COLO829 (cell line): Measurements from ENCODE around the gene PTPRN2.

ENCODE experiments used
- DNase-seq: peaks from one replicate; pipeline ENCODE4 v3.0.0; 2012; ENCODE audit warnings: low spot score

Gene PTPRN2

DNA sequence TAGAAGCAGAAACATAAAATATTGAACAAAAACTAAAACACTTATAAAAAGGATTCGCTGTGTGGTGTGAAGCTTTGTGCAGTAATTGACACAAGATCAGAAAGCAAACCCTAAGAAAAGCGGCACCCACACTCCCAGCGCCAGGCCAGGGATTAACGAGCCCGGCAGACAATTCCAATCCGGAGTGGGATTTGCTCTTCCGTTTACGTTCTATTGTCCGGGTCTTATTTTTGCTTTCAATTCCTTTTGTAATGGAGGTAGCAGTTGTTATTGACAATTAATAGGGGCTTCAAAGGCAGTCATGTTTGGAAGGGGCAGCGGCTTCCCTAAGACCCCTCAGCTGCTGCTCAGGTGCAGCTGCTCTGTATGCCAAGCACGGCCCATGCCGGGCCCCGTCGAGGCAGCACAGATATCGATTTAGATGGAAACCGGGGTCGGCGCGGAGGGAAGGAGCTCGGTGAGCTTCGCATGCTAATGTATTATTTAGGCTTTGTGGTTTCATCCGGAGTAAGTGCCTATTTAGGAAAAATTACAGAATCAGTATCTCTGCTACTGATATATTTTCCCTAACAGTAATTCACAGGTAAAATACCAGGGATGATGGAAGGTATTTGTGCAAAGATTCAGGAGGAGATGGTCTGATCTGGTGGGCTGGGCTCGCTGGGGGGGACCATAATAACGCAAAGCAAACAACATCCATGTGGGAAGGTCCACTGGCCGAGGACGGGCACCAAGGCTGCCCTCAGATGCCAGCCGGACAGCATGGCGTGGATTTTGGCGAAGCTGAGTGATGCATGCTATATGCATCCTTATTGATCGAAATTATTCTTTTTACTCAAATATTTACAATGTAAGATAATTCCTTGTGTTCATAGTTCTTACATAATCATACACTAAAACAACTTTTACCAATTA, 561.7 kb downstream of the PTPRN2 start:
- no peak for DNase-seq

DNA sequence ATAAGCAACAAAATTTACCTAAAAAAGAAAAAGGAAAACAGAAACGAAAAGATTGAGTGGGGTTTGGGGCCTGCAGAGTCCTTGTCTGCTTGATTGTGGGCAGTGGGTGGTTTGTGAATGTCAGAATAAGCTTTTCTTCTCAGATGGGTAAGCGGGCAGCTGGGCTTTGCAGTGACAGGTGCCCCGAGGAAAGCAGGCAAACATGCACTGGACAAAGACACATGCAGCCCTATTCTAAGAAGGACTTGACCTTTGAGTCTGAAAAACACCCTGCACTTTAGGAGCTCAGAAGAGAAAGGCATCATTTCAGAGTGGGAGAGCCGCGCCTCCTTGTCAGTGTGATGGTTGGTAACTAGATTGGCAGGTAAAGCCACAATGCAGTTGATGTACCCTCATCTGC, 562.7 kb downstream of the PTPRN2 start:
- DNase-seq: no peak

DNA sequence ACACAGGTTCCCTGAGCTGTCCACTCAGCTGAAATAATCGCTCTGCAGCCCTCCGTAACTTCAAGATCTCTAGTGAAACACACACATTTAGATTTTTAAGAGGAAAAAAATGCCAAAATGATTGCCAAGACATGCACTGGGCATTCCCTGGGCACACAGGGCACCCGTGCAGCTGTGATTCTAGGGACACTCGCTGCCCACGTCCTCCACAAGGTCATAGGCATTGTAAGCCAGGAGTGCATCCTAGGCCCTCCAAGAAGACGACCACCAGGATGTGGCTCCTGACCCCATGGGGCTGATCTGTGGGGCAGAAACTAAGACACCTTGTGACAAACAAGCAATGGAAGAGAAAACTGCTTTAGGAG, 563.3 kb downstream of the PTPRN2 start:
- no peak for DNase-seq

- DNase-seq: no peak
Measured at GRCh38 chr7:158023681-158024350, 563.8 kb downstream of the PTPRN2 start.

GRCh38 chr7:158023157-158023556, 564.5 kb downstream of the PTPRN2 start:
- DNase-seq: no peak

- no peak for DNase-seq
Measured at GRCh38 chr7:158022601-158023000, 565.0 kb downstream of the PTPRN2 start.

DNA sequence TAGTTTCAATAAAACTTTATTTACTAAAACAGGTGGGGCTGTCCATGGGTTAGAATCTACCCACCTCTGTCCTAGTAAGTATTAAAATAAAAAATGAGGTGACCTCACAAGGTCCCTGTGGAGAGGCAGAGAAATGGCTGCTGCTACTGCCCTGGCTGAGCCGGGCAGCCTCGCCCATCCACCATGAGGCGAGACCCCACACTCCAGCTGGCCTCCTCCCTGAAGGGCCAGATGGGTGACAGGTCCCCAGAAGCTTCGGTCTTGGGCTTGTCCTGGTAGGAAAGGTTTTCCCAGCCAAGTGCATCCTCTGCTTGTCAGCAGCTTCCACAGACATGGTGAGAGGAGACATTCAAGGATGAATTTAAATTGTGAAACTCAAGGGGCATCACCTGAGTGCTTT, 565.8 kb downstream of the PTPRN2 start:
- DNase-seq: no peak

- no peak for DNase-seq
Measured at GRCh38 chr7:158020706-158021095, 566.9 kb downstream of the PTPRN2 start.

DNA sequence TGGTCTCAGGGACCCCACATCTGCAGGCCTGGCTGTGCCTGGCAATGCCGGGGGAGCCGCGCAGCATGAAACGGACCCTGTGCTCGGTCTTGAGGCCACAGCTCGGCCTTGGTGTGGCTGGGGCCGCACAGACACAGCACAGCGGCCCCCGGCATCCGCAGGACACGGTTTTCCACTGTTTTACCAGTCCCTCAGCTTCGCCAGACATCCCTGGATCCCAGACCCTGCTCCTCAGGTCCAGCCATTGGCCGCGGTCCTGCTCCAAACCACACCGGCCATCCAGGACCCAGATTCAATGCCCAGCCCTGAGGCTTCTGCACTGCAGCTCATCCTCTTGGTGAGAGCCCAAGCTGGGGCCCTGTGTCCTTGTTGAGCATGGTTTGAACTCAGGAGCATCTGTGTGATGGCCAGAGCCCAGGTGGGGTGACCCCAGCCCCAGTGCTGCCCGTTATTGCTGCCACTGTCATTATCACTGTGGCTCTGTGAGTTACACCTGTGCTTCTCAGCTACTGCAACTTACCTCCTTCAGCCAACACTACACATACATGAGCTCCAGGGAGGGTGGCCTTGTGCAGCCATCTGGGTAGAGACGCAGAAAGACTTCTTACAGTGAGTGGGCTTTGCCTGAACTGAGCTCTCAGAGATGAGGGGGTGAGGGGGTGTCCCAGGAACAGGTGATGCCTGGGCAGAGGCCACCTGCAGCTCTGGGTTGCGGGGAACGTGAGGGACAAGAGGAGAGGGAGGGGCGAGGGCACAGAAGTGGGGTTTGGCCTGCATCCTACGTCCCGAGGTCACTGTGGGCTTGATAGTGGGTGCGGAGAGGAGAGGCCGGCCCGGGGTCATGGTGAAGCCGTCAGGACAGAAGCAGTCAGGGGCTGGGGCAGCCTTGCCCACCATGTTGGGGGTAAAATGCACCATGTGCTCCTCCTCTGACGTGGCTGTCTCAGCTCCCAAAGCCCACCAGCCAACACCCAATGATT, 567.6 kb downstream of the PTPRN2 start:
- no peak for DNase-seq

- no peak for DNase-seq
Measured at GRCh38 chr7:158018971-158019645, 568.5 kb downstream of the PTPRN2 start.

- no peak for DNase-seq
Measured at GRCh38 chr7:158018098-158018762, 569.4 kb downstream of the PTPRN2 start.

- no peak for DNase-seq
Measured at GRCh38 chr7:158017111-158018097, 570.2 kb downstream of the PTPRN2 start.

- DNase-seq: no peak
Measured at GRCh38 chr7:158016180-158017097, 571.2 kb downstream of the PTPRN2 start.

DNA sequence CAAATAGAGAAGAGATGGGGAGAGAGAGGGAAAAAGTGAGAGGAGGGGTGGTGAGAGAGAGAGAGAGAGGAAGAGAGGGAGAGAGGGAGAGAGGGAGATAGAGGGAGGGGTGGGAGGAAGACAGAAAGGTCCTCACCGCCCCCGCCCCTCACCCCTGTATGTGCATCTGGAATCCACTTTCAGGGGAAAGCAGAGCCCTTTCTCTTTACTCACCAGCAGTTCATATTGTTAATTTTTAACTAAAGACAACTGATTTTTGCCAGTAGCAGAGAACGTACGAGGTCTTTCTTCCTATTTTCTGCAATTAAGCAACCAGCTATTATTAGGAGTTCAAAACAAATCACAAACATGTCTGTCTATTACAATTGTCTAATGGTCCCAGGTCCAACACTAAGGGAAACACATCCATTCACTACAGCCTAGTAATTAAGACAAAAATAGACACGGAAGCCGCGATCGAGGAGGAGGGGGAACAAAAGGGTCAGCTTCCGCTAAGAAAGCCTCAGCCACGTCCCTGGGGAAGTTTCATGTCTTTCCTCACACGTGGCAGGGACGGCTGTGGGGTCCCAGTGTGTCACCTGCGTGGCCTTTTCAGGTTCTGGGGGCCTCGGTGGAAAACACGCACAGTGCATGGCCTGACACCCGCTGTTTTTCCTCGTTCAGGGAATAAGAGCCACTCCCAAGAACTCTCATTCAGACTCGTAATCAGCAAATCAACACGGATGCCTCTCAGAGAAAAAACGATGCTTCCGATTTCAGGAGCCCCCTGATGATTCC, 572.0 kb downstream of the PTPRN2 start:
- no peak for DNase-seq

GRCh38 chr7:158014976-158015375, 572.6 kb downstream of the PTPRN2 start:
- no peak for DNase-seq

- no peak for DNase-seq
Measured at GRCh38 chr7:158013085-158013668, 574.4 kb downstream of the PTPRN2 start.

DNA sequence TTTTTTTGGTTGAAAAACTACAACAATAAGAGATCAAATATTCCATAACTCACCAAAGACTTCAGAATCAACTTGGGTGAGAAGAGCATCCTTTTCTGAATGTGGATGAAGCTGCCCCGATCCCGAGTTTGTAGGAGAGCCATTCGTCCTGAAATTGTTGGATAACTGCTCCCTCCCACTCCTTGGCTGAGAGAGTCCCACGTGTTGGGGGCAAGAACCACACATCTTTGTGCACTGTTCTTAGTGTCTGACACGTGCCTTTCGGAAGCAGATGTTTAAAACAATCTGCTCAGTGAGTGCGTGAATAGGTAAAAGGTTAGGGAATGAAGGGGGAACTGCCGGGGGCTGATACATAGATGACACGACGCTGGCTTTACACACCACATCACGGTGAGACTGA, 575.7 kb downstream of the PTPRN2 start:
- no peak for DNase-seq
